ENCODE data around the gene NRP1.

Gene NRP1

DNA sequence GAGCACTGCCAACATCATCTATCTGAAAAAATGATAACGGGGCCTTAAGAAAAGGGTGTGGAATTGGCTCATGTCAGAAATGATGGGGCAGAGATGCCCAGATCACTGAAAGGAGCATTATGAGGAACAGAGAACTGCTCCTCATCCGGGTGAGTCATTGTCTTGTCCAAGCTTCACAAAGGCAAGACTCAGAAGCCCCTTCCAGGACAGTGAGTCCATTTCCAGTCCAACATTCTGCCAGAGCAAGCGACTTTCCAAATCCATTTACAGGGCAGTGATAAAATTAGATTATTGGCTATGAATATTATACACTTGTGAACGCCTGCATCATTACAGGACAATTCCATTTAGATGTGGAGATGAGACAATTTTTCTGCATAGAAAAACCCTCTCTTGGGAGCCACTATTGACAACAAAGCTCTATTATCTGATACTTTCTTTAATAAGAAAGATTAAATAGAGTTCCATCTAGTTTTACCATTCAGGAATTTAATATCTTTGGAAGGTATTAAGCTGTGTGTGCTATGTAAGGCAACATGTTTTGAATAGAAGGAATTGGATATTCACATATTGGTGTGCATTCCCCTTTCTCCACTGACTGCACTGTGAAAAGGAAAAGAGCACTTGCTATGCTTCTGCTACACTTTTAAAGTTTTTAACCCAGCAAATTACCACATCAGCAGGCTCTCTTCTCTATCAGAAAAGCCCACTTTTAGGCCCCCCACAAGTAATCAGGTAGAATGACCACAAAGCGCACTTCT is 159.6 kb downstream of the NRP1 start:
- DNase-seq: no peak

DNA sequence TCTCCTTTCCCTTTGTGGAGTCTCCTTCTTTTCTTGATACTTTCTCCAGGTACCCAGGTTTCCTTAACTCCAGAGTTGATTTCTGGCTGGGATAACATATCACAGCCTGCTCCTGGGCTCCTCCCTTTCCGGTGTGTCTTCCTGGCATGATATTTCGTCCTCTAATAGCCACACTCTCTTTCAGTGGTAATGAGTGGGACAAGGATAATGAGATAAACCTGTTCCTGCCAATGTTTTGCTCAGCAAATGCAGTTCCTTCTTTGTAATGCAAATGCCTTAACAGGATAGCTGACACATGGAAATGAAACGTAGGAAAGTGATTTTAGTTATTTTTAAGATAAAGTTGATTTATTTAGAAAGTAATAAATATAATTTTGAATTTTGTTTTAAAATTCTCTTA is 168.6 kb downstream of the NRP1 start:
- DNase-seq: no peak

DNA sequence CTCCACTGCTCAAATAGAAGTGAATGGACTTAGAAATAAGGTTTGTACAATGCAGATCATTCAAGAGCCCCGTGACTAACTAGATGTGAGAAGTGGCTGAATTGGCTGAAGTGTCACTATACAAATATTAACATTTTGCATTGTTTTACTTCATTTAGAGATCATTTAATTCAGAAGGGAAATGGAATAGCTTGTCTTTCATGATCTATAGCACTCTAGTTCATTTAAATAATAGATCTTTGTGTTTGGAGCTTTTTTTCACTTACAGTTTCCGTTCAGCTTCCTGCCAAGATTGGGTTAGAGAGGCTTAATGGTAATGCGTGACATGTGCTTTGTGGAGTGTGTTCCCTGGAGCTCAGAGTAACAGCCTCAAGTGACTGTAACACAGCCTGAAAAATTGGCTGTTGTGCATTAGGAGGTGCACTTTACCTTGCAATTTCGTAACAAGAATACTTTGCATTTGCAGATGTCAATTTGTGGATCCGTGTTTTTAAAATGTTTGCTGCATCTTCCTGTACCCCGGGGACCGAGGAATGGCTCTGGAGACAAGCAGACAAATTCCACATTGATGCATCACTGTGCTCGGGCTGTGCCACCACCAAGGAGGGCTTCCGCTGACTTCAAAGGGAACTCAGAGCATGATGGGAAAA is 170.3 kb downstream of the NRP1 start:
- DNase-seq: peak; percentile 41

DNA sequence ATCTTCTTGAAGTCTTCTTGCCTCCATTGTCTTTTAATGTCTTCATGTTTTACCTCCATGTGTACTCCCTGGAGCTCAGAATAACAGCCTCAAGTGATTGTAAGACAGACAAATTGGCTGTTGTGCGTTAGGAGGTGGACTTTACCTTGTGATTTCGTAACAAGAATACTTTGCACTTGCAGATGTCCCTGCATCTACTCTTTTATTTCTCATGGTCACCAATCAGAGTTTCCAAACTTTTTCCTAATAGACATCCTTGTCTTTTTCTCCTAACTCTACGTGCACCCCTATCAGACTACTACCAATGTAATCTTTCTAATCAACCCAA is 172.3 kb downstream of the NRP1 start:
- no peak for DNase-seq

DNA sequence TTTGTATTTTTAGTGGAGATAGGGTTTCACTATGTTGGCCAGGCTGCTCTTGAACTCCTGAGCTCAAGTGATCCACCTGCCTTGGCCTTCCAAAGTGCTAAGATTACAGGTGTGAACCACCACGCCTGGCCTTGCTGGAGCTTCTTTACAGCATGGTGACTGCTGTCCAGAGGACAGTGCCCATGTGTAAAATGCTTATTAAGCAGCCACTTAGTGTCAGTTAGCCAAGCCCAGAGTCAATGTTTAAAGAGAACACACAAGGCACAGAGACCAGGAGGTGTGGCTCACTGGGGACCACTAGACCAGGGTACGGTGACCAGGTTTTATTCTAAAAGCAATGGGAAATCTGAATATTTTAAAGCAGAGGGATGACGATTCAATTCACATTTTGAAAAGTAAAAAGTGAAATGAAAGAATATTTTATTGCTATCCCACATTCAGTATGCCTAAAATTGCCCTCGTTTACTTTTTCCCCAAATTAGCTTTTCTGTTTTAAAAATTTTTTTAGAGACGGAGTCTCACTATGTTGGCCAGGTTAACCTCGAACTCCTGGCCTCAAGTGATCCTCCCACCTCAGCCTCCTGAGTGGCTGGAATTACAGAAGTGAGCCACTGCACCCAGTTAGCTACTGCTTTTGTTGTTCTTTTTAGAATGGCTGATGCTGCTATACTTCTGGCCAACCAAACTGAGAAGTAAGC is 172.8 kb downstream of the NRP1 start:
- DNase-seq: no peak

DNA sequence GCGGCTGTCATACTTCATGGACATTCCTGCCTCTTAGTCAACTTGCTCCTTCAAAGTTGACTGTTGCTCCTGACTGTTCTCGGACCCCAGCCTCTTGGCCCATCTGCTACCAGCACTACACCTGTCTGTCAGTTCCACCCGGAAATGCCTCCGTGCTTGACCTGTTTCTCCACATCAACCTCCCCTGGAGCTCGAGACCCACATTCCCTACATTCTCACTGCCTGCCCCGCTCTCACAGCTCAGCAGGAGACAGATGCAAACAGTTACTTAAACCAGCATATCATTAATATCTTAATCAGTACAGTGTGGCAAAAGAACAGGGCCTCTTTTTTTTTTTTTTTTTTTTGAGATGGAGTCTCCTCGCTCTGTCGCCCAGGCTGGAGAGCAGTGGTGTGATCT is 174.3 kb downstream of the NRP1 start:
- no peak for DNase-seq

DNA sequence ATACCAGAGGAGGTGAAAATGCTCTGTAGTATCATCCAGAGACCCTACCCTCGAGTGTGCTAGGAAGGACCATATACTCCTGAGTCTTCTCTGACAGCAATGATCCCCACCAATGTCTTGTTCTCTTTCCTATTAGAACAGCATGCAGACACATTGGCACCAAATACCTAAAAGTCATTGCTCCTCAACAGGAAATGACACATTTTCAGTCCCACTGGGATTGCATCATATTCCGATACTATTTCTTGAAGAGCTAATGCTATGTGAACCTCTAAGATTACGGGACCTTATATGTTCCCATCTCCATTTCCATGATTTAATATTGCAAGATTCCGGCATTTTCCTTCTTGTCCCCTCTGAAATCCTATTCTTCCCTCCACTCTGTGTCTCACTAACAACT is 177.4 kb downstream of the NRP1 start:
- no peak for DNase-seq

DNA sequence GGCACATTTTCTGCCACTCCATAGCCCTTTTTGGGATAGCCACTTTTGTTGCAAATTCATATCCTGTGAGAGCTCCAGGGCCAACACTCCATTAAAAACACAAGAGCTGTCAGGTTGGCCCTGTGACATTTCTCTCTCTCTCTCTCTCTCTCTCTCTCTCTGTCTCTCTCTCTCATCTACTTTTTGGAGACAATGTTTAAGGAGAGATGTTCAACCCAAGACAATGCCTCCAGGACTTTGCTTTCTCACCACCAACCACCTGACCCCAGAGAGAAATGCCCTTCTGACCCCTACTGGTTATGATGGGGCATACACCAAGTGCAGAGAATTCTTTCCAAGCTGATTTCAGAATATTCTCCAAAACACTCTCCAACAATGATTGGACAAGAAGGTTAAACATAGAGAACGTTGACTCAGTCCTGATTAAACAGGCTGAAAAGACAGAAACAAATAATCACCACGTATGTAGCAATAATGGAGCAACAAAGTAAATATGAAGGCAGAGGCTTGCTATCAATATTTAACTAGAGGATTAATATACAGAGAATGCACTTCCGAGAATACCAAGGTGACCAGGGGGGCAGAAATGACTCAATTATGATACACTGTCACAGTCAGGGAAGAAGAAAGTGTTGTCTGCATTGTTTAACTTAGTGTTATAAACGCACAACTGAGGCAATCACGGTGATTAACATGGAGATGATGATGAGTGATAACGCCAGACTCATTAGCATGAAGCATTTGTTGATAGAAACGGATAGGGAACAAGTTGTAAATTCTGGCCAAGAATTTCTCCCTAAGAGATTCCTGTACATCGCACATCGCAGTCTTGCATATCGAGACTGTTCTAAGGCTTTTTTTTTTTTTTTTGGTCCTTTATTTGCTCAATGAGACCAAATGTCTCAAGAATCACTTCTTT is 178.5 kb downstream of the NRP1 start:
- no peak for DNase-seq

DNA sequence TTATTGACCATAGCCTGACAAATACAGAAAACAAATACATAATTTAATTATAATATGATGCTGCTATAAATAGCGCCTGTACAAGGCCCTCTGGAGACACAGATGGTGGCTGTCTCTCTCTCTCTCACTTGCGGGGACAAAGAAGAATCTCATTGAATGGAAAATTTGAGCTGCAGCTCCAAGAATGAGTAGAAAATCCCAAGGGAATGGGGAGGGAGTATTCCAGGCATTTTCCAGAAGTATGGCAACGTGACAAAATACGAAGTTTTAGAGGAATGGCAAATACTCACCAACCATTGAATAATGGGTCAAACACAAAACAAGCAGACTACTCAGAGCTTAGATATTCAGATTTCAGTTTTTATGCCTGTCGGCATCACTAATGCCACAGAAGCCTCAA is 179.9 kb downstream of the NRP1 start:
- no peak for DNase-seq

DNA sequence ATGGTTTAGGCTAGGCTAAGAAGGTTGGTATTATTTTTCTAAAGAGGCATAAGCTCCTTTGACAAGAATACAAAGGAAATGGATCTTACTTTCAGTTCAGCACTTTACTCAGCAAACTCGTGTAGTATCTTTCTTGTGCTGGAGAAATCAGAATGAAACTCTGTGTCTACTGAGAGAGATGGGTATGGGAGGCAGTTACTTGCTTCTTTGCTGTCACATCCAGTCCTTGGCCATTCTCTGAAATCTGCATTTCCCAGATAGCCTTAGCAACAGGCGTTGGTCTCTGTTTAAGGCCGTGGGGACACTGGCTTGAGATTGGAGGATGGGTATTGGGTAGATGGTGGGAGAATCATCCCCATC is 180.5 kb downstream of the NRP1 start:
- no peak for DNase-seq

DNA sequence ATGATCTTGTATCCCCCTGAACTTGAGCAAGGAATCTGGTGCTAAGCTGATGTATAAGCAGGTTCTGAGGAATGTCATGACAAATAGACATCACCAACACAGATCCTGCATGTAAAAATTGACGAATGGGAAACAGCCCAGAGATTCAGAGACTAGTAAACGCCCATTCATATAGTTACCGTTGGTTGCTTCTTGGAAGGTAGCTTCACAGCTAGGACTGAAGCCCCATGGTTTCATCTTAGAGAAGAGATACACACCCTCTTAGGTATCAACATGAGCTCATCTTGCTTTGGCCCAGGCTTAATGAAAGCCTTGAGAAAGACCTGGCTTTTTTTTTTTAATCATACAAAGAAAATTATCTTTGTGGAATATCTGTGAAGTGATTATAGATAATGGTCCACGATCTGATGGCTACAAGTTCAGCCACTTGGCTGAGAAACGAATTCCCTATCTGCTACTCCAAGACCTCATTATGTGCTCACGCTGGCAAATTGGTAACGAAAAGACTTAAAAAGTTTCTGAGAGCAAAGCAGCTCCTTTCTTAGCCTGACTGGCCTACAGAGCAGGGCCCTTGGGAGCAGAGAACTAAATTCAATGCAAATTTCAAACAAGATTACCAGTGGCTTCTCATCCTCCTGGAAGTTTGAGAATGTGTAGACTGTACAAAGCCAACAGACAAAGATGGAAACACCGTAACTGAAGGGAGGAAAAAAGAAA is 181.1 kb downstream of the NRP1 start:
- DNase-seq: no peak

DNA sequence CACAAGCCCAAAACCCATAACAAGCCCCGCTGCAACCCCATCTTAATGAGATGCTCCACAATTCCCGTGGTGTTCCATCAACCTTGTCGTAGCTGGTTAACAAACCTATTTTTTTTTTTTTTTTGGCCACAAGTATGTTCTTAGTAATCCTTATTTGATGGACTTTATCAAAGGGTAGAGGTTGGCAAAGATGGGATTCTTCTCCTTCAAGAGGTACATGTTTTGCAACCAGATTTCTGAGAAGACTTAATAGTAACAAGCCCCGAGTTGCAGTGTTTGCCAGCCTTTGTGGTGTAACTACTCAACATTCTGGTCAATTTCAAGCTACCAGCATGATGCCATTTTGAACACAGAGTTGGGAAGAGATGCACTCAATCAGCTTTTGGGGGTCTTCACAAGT is 181.7 kb downstream of the NRP1 start:
- no peak for DNase-seq

DNA sequence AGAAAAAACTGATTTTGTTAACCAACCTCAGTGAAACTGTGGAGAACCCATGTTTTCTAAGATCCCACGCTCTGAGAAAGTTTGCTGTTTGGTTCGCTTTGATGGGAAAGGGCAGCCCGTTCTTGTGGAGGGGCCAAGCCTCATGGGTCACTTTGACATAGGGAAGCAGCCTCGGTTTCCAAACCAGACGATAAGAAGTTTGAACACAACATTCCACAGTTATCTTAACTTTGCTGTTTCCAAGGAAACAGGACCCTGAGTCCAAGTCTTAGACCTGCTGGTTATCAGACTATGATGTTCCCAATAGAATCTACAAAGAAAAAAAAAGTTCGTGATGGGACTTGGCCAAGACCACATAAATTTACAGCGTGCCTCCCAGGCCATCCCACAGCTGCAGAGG is 182.3 kb downstream of the NRP1 start:
- DNase-seq: no peak

DNA sequence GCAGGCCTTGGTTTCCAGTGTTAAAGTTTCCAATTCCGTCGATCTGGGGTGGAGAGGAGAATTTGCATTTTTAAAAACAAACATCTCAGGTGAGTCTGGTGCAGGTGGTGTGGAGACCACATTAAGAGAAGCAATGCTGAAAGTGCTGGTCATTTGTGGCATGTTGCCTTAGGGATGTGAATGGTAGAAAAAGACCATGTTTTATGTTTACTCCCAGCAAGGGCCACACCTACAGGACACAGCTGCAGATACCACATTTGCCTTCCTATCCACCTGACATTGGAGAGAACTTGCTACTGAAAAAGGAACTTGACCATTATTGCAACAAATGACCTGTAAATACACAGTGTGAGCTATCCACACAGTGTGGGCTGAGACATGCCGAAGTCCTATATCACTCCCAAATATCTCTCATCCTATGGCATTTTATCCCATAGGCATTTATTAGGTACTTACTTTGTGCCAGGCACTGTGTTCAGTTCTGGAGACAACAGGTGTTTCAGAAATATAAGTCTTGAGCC is 183.1 kb downstream of the NRP1 start:
- DNase-seq: no peak

DNA sequence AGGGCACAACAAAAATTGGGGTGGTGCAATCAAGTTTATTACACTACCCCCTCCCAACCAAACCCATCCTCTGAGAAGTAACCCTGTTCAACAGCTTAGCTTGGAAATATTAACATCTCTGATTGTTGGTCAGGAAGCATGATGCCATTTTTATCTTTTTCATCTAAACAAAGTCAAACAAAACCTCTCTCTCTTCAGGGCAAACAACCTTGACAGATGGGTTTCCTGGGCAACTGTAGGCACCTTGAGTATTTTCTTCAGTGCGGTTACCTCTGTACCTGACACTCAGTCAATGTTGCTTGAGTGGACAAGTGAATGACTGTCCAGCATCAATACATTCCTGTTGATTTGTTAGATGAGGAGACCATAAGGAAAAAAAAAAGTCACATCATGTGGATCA is 183.6 kb downstream of the NRP1 start:
- DNase-seq: no peak

DNA sequence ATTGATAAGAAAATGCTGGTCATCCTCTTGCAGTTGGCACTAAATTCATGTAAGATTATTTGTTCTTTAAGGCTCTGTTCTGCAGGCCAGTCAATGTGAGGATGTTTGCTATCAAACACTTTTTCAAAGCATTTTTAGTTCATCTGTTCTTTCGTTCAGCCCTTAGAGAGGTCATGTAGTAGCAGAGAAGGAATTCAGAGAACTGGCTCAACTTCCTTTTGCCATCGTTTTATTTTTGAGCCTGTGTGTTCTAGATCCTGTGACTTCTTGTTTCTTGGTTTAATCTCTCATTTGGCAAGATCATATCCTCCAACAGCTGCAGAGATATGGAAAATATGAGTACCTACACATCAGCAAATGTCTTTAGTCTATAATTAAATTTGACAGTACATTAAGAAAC is 184.3 kb downstream of the NRP1 start:
- DNase-seq: no peak

DNA sequence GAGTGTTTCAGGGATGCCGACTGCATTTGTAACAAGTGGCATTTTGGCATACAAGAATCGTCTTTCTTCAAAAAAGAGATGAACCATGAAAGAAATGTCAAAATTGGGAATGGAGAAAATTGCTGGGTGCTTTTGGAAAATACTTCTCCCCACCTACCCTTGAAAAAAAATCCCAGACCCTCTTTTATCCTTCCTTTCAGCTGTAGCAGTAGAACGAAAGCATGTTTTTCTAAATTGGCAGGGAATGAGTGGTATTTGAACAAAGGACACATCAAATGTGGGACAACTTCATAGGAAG is 187.5 kb downstream of the NRP1 start:
- no peak for DNase-seq

DNA sequence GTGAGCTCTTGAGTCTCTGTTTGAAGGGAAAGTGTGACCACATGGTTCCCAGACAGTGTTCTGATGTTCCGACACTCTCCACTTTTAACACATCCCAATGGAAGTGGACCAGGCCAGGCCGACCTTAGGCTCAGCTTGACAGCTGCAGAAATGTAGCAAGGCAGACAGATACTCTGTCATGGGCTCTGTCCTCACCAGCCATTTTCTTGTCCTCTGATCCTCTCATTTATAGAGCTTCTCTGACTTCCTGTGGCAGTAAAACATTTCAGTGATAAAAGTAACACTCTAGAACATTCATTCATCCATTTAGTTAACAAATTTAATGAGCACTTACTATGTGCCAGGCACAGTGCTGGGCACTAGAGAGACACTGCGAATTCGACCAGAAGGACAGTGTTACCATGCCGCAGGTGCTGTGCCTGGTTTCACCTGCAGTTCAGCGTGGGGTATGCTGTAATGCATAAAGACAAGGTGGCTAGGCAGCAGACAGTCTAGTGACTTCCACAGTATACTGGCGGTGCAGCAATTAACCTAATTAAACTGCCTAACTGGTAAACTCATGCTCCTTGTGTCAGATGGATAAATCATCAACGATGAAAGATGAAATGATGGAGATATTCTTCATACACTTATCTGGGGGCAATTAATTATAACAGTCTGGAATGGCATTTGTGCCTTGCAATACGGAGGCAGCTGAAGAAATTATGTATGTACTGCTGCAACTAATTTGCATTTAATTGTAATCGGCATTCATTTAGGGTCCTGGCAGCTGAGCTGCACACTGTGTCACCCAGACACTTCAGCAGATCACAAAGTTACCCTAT is 188.1 kb downstream of the NRP1 start:
- no peak for DNase-seq

DNA sequence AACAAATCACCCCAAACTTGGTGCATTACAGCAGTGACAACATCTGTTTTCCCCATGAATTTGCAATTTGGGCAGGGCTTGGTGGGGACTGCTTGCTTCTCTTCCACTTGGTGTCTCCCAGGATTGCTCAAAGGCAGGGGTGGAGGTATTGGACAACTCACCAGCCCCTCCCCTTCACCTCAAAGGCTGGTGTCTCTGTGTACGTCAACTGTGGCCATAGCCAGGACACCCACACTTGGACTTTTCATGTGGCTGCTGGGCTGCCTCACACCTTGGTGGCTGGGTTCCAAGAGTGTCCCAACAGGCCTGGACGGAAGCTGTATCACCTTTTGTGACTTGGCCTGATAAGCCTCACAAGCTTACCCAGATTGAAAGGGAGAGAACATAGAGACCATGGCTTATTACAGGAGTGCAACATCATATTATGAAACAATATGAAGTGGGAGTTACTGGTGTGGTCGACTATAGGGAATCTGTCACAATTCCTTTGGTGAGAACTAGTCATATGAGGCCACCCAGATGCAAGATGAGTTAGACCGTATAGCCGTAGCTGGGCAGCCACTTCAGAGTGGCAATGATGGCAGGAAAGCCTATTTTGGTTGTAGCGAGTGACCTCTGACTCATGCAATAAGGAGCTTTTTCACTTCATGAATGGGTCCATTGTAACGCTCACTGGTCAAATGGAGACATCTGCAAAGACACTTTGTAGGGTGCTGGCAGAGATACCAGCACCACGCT is 188.8 kb downstream of the NRP1 start:
- no peak for DNase-seq

DNA sequence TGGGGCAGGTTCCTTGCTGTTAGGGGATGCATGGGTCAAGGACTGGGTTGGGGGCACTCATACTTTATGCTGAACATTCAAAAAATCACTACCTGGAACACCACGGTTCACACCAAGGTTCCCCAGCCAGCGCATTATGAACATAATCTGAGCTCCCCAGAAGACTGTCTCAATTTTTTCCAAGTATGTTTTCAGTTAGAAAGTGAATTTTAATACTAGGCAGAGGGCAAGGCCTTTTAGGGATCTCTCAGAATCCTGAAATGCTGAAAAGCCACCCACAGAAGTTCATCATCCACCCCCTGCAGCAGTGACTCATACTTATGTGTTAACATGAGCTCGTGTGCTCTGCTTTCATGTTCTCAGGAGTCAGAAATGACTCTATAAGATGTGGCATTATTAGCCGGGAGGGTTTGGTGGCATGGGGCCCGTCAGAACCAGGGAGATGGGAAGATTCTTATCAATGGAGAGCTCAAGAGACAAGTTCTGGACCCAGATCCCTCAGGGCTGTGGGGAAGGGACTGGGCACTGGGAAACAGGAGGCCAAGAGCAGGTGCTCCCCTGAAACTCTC is 191.2 kb downstream of the NRP1 start:
- no peak for DNase-seq

DNA sequence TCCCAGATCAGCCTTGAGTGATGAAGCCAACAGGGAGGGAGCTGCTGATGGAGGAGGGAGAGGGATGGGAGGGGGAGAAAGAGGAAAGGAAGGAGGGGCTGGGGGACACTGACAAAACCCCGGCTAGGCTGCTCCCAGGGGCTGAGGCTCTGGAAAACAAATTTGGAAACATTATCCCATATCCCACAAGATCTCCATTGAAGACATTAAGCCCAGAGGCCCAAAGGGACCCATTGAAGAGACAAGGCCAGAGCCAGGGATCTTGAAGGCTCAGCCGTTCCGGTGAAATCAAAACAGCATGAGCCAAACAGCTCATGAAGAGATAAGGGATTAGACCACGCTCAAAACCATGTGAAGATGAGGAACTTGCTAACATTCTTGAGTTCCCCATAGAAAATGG is 192.2 kb downstream of the NRP1 start:
- no peak for DNase-seq

All from NCI-H345 (cell line).